PC-9 (cell line): ENCODE measurements around the gene SLC25A51. TPM values are rescaled to one million over a fixed set of nuclear protein-coding genes. Genes with fewer than 3 reads are reported as not detected.

ENCODE experiments used
- BruUV-seq: library from RNA; stranded (reverse); fragments of 400-500 nt; replicated peaks from 2 replicates; lab custom pipeline; 2021; lab: Mats Ljungman, UMichigan
- CTCF ChIA-PET: fragments of 300-600 bp; sonication (Branson Sonifier 250); formaldehyde crosslinking; loops from one replicate; lab custom pipeline; 2022; ENCODE audit warnings: antibody characterized with exemption; lab: Charles Lee
- POLR2A ChIA-PET: fragments of 300-600 bp; sonication (Branson Sonifier 250); formaldehyde crosslinking; loops from one replicate; lab custom pipeline; 2022; ENCODE audit warnings: antibody characterized with exemption; ENCODE audit not compliant: unreplicated experiment; lab: Charles Lee
- DNase-seq, 2 experiments: peaks; one replicate each; pipeline versions ENCODE4 v3.0.0 to v3.0.0-alpha.2; 2015 to 2022; ENCODE audit warnings: mixed read lengths in 1 of 2
- H2AFZ ChIP-seq: fragments of 200-600 bp; sonication (generic); 2 replicates; pipeline ENCODE4 v1.8.1; 2017; ENCODE audit warnings: antibody characterized with exemption
- H3F3A ChIP-seq: fragments of 200-600 bp; sonication (generic); 2 replicates; pipeline ENCODE4 v1.8.1; 2017; ENCODE audit warnings: antibody characterized with exemption, mild to moderate bottlenecking, low read depth; ENCODE audit not compliant: insufficient read depth
- H3K27ac ChIP-seq: fragments of 200-600 bp; sonication (generic); 2 replicates; pipeline ENCODE4 v1.6.1; 2016; ENCODE audit warnings: mixed run types
- H3K27me3 ChIP-seq: fragments of 200-600 bp; sonication (generic); 2 replicates; pipeline ENCODE4 v1.6.1; 2016; ENCODE audit warnings: low read depth, mixed run types; ENCODE audit not compliant: insufficient read depth
- H3K36me3 ChIP-seq: fragments of 200-600 bp; sonication (generic); 2 replicates; pipeline ENCODE4 v1.6.1; 2016; ENCODE audit warnings: low read depth, mixed run types
- H3K4me1 ChIP-seq: fragments of 200-600 bp; sonication (generic); replicated peaks from 2 replicates; pipeline ENCODE4 v1.6.1; 2016; ENCODE audit warnings: mixed run types; ENCODE audit not compliant: insufficient read depth
- H3K4me2 ChIP-seq: fragments of 200-600 bp; sonication (generic); 2 replicates; pipeline ENCODE4 v1.6.1; 2017; ENCODE audit warnings: mixed run types
- H3K4me3 ChIP-seq: fragments of 200-600 bp; sonication (generic); 2 replicates; pipeline ENCODE4 v1.6.1; 2016; ENCODE audit warnings: mixed run types
- H3K79me2 ChIP-seq: fragments of 200-600 bp; sonication (generic); 2 replicates; pipeline ENCODE4 v1.6.1; 2017; ENCODE audit warnings: low read depth, mixed run types
- H3K9me2 ChIP-seq: fragments of 200-600 bp; sonication (generic); 2 replicates; pipeline ENCODE4 v1.8.1; 2017; ENCODE audit warnings: mild to moderate bottlenecking; ENCODE audit not compliant: insufficient read depth
- H3K9me3 ChIP-seq: fragments of 200-600 bp; sonication (generic); 2 replicates; pipeline ENCODE4 v1.8.1; 2016; ENCODE audit warnings: low read depth; ENCODE audit not compliant: insufficient read depth
- H4K20me1 ChIP-seq: fragments of 200-600 bp; sonication (generic); 2 replicates; pipeline ENCODE4 v1.8.1; 2017; ENCODE audit not compliant: insufficient read depth
- CTCF ChIP-seq: fragments of 200-600 bp; sonication (generic); conservative IDR thresholded peaks from 2 replicates; pipeline ENCODE4 v1.6.1; 2017; ENCODE audit warnings: mixed run types, antibody characterized with exemption, mild to moderate bottlenecking, moderate library complexity
- EZH2 ChIP-seq: fragments of 200-600 bp; sonication (generic); IDR thresholded peaks from 2 replicates; pipeline ENCODE4 v1.8.0; 2017; ENCODE audit warnings: antibody characterized with exemption, low read depth
- intact Hi-C: fragments of 100-400 bp; cut with micrococcal nuclease; formaldehyde crosslinking; loops from one replicate; pipeline ENCODE4 v1.10.0; 2022; ENCODE audit not compliant: unreplicated experiment
- total RNA-seq: library from RNA; stranded (reverse); gene quantifications from 2 replicates; pipeline ENCODE4 v1.2.3, GENCODE V29; 2021

The SLC25A51 gene
- total RNA-seq, 1 experiment from 2014 or later = 14.9 TPM

- POLR2A ChIA-PET = no interaction called here
- Histone ChIP-seq H3K4me1 (no peaks in the 10 kb centered on the region), H3K9me3 (no peaks in the 10 kb centered on the region), H3K27me3 (no peaks in the 10 kb centered on the region), H2AFZ (no peak overlapping the region), H3K4me2 (no peak overlapping the region), H4K20me1 (peaks cover 13% of the 10 kb centered on the region), H3K36me3 (no peaks in the 10 kb centered on the region), H3K4me3 (no peak overlapping the region), H3K27ac (no peak overlapping the region), H3K79me2 (peaks cover 19% of the 10 kb centered on the region; the same call in 1 of the 2 replicates), H3K9me2 (no peaks in the 10 kb centered on the region), H3F3A (peaks cover 6% of the 10 kb centered on the region; the same call in 1 of the 2 replicates)
- CTCF ChIA-PET = interaction anchor here (0.5 kb wide), 1 partner anchor 193 kb away, joined by 17 read pairs; no protein-coding TSS in a partner anchor
- DNase-seq = no peak
- no peak for TF ChIP-seq CTCF
- BruUV-seq = no TSS peak
- intact Hi-C loops = no loop called here
Measured at GRCh38 chr9:37927132-37927531, 23.2 kb upstream of the SLC25A51 start.

- H4K20me1 ChIP-seq = peaks cover 13% of the 10 kb centered on the region
Measured at GRCh38 chr9:37926737-37927118, 22.8 kb upstream of the SLC25A51 start.

GRCh38 chr9:37925786-37926736 lies 22.1 kb upstream of the SLC25A51 start:
- intact Hi-C loops = no loop called here
- Histone ChIP-seq H3K27ac (no peak overlapping the region), H2AFZ (no peak overlapping the region), H3K36me3 (no peaks in the 10 kb centered on the region), H3K4me1 (no peaks in the 10 kb centered on the region), H4K20me1 (peaks cover 13% of the 10 kb centered on the region), H3K79me2 (peaks cover 13% of the 10 kb centered on the region; the same call in 1 of the 2 replicates), H3K9me3 (no peaks in the 10 kb centered on the region), H3K4me2 (no peak overlapping the region), H3K27me3 (no peaks in the 10 kb centered on the region), H3F3A (no peaks in the 10 kb centered on the region), H3K4me3 (no peak overlapping the region), H3K9me2 (no peaks in the 10 kb centered on the region)
- CTCF ChIA-PET = no interaction called here
- POLR2A ChIA-PET = interaction anchor here (0.9 kb wide), 1 partner anchor 17 kb away, joined by 7 read pairs; no protein-coding TSS in a partner anchor
- TF ChIP-seq EZH2 = no peak
- no TSS peak for BruUV-seq
- no peak for DNase-seq

More at GRCh38 chr9:37926737-37927118, 22.8 kb upstream of the SLC25A51 start:
- H2AFZ ChIP-seq = no peak overlapping the region
- no peak overlapping the region for H3K4me3 ChIP-seq
- H3K4me2 ChIP-seq = no peak overlapping the region
- no peaks in the 10 kb centered on the region for H3K36me3 ChIP-seq
- H3K9me3 ChIP-seq = no peaks in the 10 kb centered on the region
- DNase-seq = no peak
- ChIA-PET CTCF (interaction anchor here (0.5 kb wide), 1 partner anchor 194 kb away, joined by 17 read pairs; no protein-coding TSS in a partner anchor), POLR2A (interaction anchor here (0.9 kb wide), 1 partner anchor 16 kb away, joined by 7 read pairs; no protein-coding TSS in a partner anchor)
- H3K27ac ChIP-seq = no peak overlapping the region
- H3K79me2 ChIP-seq = peaks cover 19% of the 10 kb centered on the region; the same call in 1 of the 2 replicates
- H3K27me3 ChIP-seq = no peaks in the 10 kb centered on the region
- H3F3A ChIP-seq = peaks cover 6% of the 10 kb centered on the region; the same call in 1 of the 2 replicates
- no peaks in the 10 kb centered on the region for H3K4me1 ChIP-seq
- no peaks in the 10 kb centered on the region for H3K9me2 ChIP-seq
- BruUV-seq = no TSS peak
- TF ChIP-seq CTCF (no peak), EZH2 (no peak)
- intact Hi-C loops = no loop called here
